Raji (cell line): ENCODE data around the gene MYO10.

ENCODE experiments used
- POLR2A ChIP-seq: IDR thresholded peaks from 2 replicates; pipeline ENCODE4 v1.6.1; 2011; ENCODE audit warnings: low read depth, low read length, control low read depth; ENCODE audit not compliant: insufficient read depth

The MYO10 gene

GRCh38 chr5:16806711-16807546 lies 129.2 kb downstream of the MYO10 start:
- TF ChIP-seq POLR2A: no peak

DNA sequence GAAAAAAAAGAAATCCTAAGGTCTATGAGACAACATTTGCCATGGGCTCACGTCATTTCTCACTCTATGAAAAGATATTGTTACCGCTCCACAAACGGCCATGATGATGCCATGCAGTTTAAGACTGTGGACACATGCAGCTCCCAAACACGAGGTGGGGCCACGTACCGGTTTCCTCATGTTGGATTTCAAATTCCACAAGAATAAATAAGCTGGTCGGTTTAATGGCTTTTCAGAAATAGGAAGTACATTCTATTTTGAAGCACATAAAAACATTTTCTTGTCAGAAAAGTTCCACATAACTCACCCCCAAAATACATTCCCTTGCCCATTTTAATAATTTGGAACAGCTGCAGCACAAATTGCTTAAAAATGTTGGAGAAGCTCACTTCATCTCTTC lies 130.6 kb downstream of the MYO10 start:
- no peak for TF ChIP-seq POLR2A

- TF ChIP-seq POLR2A: no peak
Measured at GRCh38 chr5:16803831-16804230, 132.3 kb downstream of the MYO10 start.

- TF ChIP-seq POLR2A: no peak
Measured at GRCh38 chr5:16800477-16800876, 135.6 kb downstream of the MYO10 start.

DNA sequence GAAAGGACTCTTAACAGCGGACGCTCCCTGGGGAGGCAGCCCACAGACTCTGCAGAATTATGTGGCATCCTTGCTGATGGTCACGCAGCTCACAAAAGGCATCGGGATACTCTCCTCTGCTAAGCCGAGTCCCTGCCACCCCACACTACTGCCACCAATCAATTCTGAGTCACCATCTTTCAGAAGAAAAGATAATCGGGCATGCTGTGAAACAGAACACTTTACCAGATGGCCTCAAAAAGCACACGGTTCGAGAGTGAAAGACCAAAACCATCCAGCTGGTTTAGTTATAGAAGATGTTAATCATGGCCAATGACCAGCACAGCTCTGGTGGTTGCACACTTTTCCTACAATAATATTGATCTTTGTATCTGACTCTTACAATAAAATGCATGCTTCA lies 136.3 kb downstream of the MYO10 start:
- no peak for TF ChIP-seq POLR2A

DNA sequence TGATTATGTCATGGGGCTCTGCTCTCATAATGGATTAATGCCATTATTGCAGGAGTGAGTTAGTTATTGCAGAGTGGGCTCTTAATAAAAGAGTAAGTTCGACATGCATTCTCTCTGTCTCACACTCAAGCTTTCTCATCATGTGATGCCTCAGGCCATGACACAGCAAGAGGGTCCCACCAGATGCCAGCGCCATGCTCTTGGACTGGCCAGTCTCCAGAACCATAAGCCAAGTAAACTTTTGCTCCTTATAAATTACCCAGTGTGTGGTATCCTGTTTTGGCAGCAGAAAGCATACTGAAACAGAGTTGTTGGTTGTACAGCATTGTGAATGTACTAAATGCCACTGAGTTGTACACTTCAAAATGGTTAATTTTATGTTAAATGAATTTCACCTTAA lies 138.1 kb downstream of the MYO10 start:
- no peak for TF ChIP-seq POLR2A

- no peak for TF ChIP-seq POLR2A
Measured at GRCh38 chr5:16794269-16794913, 141.7 kb downstream of the MYO10 start.

DNA sequence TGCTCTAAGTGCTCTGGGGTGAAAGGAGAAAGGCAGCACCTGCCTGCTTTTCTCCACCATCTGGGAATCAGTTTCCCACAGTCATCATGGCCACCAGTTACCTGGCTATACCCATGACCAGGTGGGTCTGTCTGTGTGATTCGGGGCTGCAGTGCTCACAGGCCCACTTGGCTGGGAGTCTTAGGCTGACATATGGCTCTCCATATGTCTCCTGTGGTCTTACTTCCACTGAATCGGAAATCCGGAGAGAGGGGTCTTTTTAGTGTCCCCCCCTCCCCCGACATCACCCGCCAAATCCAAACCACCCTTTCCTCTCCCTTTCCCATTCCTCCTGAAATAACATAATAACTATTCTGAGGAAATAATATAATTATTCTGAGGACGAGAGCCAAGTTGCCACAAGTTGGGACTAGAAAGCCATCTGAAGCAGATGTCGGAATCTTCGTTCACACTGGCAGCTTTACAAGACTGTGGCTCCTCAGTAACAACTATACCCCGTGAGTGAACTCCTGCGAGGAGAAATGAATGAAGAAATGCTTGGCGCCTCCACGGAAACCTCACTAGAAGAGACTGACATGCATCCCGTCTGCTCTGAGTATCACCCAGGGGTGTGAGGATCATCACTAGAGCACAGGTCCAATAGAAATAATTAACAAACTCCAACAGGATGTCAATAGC lies 143.4 kb downstream of the MYO10 start:
- no peak for TF ChIP-seq POLR2A

- TF ChIP-seq POLR2A: no peak
Measured at GRCh38 chr5:16791904-16792597, 144.0 kb downstream of the MYO10 start.

DNA sequence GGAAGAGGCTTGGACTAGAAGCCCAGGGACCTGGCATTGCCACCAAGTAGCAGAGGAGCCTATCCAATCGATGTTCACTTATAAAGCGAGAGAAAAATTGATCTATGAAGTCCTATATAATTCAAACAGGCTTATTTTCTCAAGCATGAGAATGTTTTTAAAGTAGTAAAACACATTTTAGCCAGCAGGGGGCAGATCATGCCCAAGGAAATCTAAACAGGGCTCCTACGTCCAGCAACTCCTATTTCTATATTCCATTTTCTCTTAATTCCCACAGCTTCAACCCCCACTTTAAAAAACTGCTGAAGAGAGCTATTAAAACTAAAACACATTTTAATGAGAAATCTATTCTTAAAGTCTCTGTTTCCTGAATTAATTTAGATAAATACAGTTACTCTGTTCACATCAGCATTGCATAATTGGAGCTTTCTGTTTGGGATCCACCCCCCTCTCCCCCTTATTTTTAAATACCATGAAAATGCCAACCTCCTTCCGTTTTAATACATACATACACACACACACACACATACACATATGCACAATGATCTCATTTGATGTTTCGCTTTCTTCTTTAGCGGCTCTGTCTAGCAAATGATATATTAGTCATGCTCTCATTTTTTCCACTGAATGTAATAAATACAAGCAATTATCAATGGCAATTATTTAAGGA lies 144.9 kb downstream of the MYO10 start:
- TF ChIP-seq POLR2A: no peak

DNA sequence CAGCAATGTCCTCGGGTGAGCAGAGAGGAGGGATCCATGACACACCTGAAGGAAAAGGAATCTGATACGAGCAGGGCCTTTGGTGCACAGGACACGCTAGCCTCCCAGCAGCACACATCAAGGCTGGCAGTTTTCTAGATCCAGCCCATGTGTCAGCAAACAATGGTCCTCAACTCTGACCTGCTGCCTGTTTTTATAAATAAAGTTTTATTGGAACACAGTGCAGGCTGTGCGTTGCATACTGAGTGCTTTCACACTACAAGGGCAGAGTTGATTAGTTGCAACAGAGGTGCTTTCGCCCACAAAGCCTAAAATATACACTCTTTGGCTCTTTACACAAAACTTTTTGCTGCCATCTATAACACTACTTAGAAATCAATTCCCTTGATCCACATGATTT lies 147.1 kb downstream of the MYO10 start:
- TF ChIP-seq POLR2A: no peak

DNA sequence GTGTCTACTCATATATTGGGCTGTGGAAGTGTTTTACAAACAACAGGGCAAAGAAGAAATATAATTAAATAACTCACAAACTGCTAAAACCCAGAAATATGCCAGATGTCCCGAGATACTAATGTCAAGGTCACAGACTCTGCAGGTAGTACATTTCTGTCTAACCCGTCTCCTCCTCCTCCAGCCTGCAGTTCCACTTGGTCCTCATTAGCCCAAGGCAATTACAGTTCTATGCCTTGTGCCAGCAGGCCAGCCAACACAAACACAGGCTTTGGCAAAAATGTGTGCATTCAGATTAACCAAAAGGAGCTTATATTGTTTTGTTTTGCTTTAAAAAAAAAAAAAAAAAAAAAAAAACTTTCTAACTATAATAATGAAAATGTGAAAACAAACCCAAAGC lies 148.8 kb downstream of the MYO10 start:
- no peak for TF ChIP-seq POLR2A

DNA sequence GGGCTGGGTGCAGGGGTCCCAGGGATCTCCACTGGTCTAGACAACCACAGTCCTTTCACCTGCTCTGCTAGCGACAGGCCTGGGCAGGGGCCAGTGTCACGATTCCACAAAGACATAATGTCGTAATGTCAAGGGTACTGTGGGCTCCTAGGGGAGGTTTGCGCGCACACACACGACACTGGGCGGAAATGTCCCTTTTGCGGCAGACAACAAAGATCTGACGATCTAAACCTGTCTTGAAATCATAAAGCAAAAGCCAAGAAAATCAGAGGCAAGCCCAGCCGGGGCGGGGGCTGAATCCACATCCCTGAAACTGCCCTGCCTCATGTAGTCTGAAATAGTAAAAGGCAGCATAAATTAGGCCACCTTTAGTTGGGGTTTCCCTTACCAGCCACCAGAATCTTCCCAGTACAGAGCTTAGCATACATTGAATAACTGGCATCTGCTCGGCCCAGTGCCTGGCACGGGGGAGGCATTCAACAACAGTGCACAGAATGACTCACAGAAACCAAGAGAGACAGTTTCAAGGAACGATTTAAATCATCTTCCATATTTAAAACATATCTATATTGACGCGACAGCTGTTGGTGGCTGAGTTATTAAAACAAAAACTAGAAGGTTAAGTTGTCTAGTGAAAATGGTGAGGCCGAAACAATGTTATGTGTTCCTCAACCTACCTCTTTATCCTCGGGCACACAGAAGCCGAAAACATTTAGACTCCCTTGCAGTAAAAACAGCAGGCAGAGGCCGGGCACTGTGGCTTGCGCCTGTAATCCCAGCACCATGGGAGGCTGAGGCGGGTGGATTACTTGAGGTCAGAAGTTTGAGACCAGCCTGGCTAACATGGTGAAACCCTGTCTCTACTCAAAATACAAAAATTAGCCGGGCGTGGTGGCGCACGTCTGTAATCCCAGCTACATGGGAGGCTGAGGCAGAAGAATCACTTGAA lies 151.0 kb downstream of the MYO10 start:
- TF ChIP-seq POLR2A: no peak

- TF ChIP-seq POLR2A: no peak
Measured at GRCh38 chr5:16784088-16784487, 152.0 kb downstream of the MYO10 start.
